Testis (tissue), 3 donors: ENCODE measurements around the gene NLGN2. TPM values are rescaled to one million over a fixed set of nuclear protein-coding genes. Genes with fewer than 3 reads are reported as not detected.

Source experiments
- DNase-seq: peaks from one replicate; pipeline ENCODE4 v3.0.0-alpha.2; 2019
- H3K27ac ChIP-seq, 2 donors: fragments of 200-600 bp; sonication (generic); one replicate each; pipeline ENCODE4 v1.5.1; 2019
- H3K27me3 ChIP-seq: fragments of 200-600 bp; sonication (generic); one replicate; pipeline ENCODE4 v1.5.1; 2019
- H3K36me3 ChIP-seq: fragments of 200-600 bp; sonication (generic); one replicate; pipeline ENCODE4 v1.5.1; 2017; ENCODE audit warnings: low read depth; ENCODE audit errors: missing control alignments
- H3K4me1 ChIP-seq: fragments of 200-600 bp; sonication (generic); one replicate; pipeline ENCODE4 v1.5.1; 2019
- H3K4me3 ChIP-seq, 2 donors: fragments of 200-600 bp; sonication (generic); one replicate each; pipeline ENCODE4 v1.5.1; 2017 to 2019
- H3K9me3 ChIP-seq: fragments of 200-600 bp; sonication (generic); one replicate; pipeline ENCODE4 v1.5.1; 2017
- CTCF ChIP-seq, 3 experiments: fragments of 450-650 bp in 2 of 3; fragments of 200-600 bp in 1 of 3; sonication (generic) in 1 of 3; IDR thresholded peaks; one replicate each; pipeline ENCODE4 v1.5.1; 2016 to 2019; ENCODE audit warnings: antibody characterized with exemption in 3 of 3, mild to moderate bottlenecking in 2 of 3, moderate library complexity in 1 of 3
- POLR2A ChIP-seq: fragments of 450-650 bp; IDR thresholded peaks from one replicate; pipeline ENCODE4 v1.6.1; 2017; ENCODE audit warnings: antibody characterized with exemption, mild to moderate bottlenecking, moderate library complexity
- WGBS, 2 donors: methylation state at CpG; one replicate each; pipeline ENCODE4 v1.1.5; 2018; 5-methylcytosine and 5-hydroxymethylcytosine counted together
- intact Hi-C: fragments of 100-400 bp; cut with DNase I; formaldehyde crosslinking; loops from one replicate; pipeline ENCODE4 v1.15.1; 2023; ENCODE audit warnings: low total_unique reads
- polyA plus RNA-seq: library from polyadenylated mRNA; stranded (reverse); fragments of 350-450 nt; fragmentation: Illumina TruSeq; extraction: RNeasy Lipid Tissue Mini Kit (QIAGEN cat#74804); gene quantifications from one replicate; pipeline ENCODE4 v1.2.3, GENCODE V29; 2014; ENCODE audit warnings: low read depth, low replicate concordance; ENCODE audit not compliant: insufficient read depth
- total RNA-seq, 2 donors: library from RNA; depleted of rRNA; stranded (reverse); fragments of >200 nt; gene quantifications; one replicate each; pipeline ENCODE4 v1.2.3, GENCODE V29; 2016

NLGN2 gene
- total and polyA plus RNA-seq, 3 donors from 2014 or later, result 8.4 to 10.7 (median 9.9) TPM

DNA sequence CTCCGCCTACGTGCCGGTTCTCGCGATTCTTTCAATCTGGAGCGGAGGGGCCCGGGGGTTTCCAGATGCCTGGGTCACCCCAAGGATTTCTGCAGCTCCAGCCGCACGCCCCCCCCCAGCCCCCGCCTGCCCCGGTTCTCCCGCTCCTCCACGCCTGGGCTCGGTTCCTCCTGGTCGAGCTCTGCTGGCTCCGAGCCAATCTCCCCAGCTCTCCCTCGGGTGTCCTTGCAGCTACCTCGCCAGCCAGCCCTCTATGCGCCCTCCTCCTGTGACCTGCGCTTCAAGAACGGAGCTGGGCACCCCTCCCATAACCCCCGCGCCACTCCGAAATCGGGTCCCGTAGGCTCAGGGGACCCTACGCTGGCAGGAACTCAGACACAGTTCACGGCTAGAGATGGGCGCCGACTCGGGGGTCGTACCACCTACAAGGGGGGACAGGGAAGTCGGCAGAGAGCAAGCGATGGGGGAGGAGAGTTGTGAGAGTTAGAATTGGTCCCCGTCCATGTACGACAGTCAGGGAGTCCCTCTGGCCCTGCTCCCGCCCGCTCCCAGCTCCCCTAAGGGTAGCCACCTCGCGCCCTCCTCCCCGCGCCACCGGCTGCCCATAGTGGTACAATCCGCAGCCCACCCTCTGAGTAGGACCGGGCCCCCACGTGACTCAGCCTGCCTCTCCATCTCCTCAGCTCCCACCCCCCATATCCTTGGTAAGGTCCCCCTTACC lies 32.6 kb downstream of the NLGN2 start:
- 4% methylated on average over 40 to 46 of the region's 46 CpGs for WGBS, 2 donors
- Histone ChIP-seq H3K36me3 (no peaks in the 10 kb centered on the region), H3K4me3 (peak overlapping the region; percentile 18 to 32), H3K27ac (no peak overlapping the region), H3K4me1 (peaks cover 26% of the 10 kb centered on the region), H3K9me3 (no peaks in the 10 kb centered on the region), H3K27me3 (no peaks in the 10 kb centered on the region)
- TF ChIP-seq POLR2A (no peak), CTCF (IDR thresholded peaks at IDR 0.05) (no peak)
- DNase-seq, result peak; percentile 77
- intact Hi-C loops, result no loop called here

DNA sequence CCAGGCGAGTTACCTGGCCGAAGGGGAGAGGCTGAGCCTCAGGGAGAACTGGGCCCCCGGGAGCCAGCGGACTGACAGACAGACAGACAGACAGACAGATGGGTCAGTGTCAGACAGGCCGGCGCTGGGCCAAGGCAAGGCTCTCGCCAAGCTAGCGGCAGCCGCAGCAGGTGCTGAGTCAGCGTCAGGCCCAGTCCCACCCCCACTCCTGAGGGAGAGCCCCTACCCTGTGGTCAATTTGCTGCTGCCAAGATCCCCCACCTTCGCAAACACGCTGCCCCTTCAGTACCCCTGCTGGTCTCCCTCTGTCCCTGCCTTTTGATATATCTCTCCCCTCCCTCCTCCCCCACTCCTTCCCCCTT lies 33.2 kb downstream of the NLGN2 start:
- intact Hi-C loops, result no loop called here
- no peak overlapping the region for H3K4me3 ChIP-seq
- 8 to 14% methylated on average over 6 to 12 of the region's 12 CpGs for WGBS, 2 donors
- peak; percentile 67 for DNase-seq
- no peaks in the 10 kb centered on the region for H3K36me3 ChIP-seq
- peaks cover 28% of the 10 kb centered on the region for H3K4me1 ChIP-seq
- no peaks in the 10 kb centered on the region for H3K27me3 ChIP-seq
- H3K9me3 ChIP-seq, result no peaks in the 10 kb centered on the region
- TF ChIP-seq CTCF (IDR thresholded peaks at IDR 0.05) (no peak), POLR2A (no peak)
- H3K27ac ChIP-seq, result no peak overlapping the region

GRCh38 chr17:7441266-7441665 lies 33.6 kb downstream of the NLGN2 start:
- no peak for TF ChIP-seq CTCF (IDR thresholded peaks at IDR 0.05)
- TF ChIP-seq POLR2A, result no peak
- DNase-seq, result no peak
- H3K9me3 ChIP-seq, result no peaks in the 10 kb centered on the region
- no peak overlapping the region for H3K4me3 ChIP-seq
- intact Hi-C loops, result no loop called here
- no peaks in the 10 kb centered on the region for H3K36me3 ChIP-seq
- no peak overlapping the region for H3K27ac ChIP-seq
- WGBS, 2 donors, result 52 to 74% methylated on average over 7 of the region's 7 CpGs
- H3K4me1 ChIP-seq, result peaks cover 28% of the 10 kb centered on the region
- no peaks in the 10 kb centered on the region for H3K27me3 ChIP-seq

- Histone ChIP-seq H3K36me3 (no peaks in the 10 kb centered on the region), H3K9me3 (no peaks in the 10 kb centered on the region), H3K27me3 (no peaks in the 10 kb centered on the region), H3K4me1 (peaks cover 28% of the 10 kb centered on the region), H3K4me3 (no peak overlapping the region), H3K27ac (no peak overlapping the region)
- WGBS, 2 donors, result 92 to 100% methylated on average over 2 of the region's 2 CpGs
- no peak for DNase-seq
- intact Hi-C loops, result no loop called here
- TF ChIP-seq POLR2A (no peak), CTCF (IDR thresholded peaks at IDR 0.05) (no peak)
These were observed 34.5 kb downstream of the NLGN2 start for GRCh38 chr17:7442142-7442541.
